ENCODE results near the gene RUNX1. TPM values are rescaled to one million over a fixed set of nuclear protein-coding genes. Genes with fewer than 3 reads are reported as not detected.

Gene RUNX1
- polyA plus RNA-seq, 1 of the 3 experiments (the other 2 are of a cell fraction) = 17.1 TPM

- no peak for TF ChIP-seq CTCF (IDR thresholded peaks at IDR 0.05)
- no peak for TF ChIP-seq REST (IDR thresholded peaks at IDR 0.05; ENCODE audit: low read depth, low read length)
- no peak for TF ChIP-seq SMC3 (IDR thresholded peaks at IDR 0.05; ENCODE audit: low read depth, low read length)
- no peak for TF ChIP-seq ELF1 (IDR thresholded peaks at IDR 0.05)
- TF ChIP-seq NFIC (IDR thresholded peaks at IDR 0.05; ENCODE audit: borderline replicate concordance) = no peak
- no peak for TF ChIP-seq POLR2AphosphoS5 (IDR thresholded peaks at IDR 0.05; ENCODE audit: low read depth, low read length)
- no peak for TF ChIP-seq MAX (IDR thresholded peaks at IDR 0.05; ENCODE audit: low read depth)
- no peak for TF ChIP-seq JUND (IDR thresholded peaks at IDR 0.05)
These were observed 258.3 kb downstream of the RUNX1 start (continued) for GRCh38 chr21:34790834-34791233.

GRCh38 chr21:34790341-34790740 lies 258.8 kb downstream of the RUNX1 start:
- H3F3A ChIP-seq (replicated peaks; ENCODE audit: insufficient read depth) = peaks cover 10% of the 10 kb centered on the region
- 97% methylated on average over 6 of the region's 6 CpGs for WGBS (ENCODE audit: low lambda C conversion rate)
- H3K9me2 ChIP-seq = no peaks in the 10 kb centered on the region
- CTCF ChIA-PET = interaction anchor here (1.0 kb wide), 1 partner anchor 428 kb away, joined by 3 read pairs; no protein-coding TSS in a partner anchor
- no peaks in the 10 kb centered on the region for H4K20me1 ChIP-seq (ENCODE audit: insufficient read depth)
- H3K27ac ChIP-seq (ENCODE audit: low read depth in 2 of 2, low read length in 1 of 2) = no peak overlapping the region
- H3K4me1 ChIP-seq (ENCODE audit: control insufficient read depth in 1 of 2, insufficient read depth in 2 of 2, low read depth in 1 of 2, low read length in 1 of 2) = peaks cover 0 to 5% of the 10 kb centered on the region in 2 experiments; a peak in 1 of 4 replicates
- H3K4me2 ChIP-seq = no peak overlapping the region
- no peaks in the 10 kb centered on the region for H3K79me2 ChIP-seq (ENCODE audit: insufficient read depth)
- POLR2A ChIA-PET = no interaction called here
- H3K9me3 ChIP-seq = no peaks in the 10 kb centered on the region
- H3K9ac ChIP-seq = no peak overlapping the region
- no peak overlapping the region for H3K4me3 ChIP-seq (ENCODE audit: low read depth in 2 of 2, low read length in 1 of 2)
- no peak for DNase-seq
- H3K36me3 ChIP-seq (replicated peaks in 1 of 2; ENCODE audit: control insufficient read depth in 1 of 2, insufficient read depth in 2 of 2, low read length in 1 of 2) = peaks cover 30 to 33% of the 10 kb centered on the region in 2 experiments
- no peaks in the 10 kb centered on the region for H3K27me3 ChIP-seq (ENCODE audit: insufficient read depth)
- H2AFZ ChIP-seq (ENCODE audit: low read depth) = no peak overlapping the region
- TF ChIP-seq EZH2phosphoT487 (IDR thresholded peaks at IDR 0.05; ENCODE audit: borderline replicate concordance, low read depth) (no peak), TAF1 (IDR thresholded peaks at IDR 0.05; ENCODE audit: borderline replicate concordance, low read depth, low read length) (no peak), ZBTB33 (IDR thresholded peaks at IDR 0.05; ENCODE audit: borderline replicate concordance, low read depth) (no peak), TCF12 (IDR thresholded peaks at IDR 0.05) (no peak), RCOR1 (IDR thresholded peaks at IDR 0.05; ENCODE audit: low read length) (no peak), TEAD4 (IDR thresholded peaks at IDR 0.05; ENCODE audit: borderline replicate concordance, insufficient read depth) (no peak), IRF3 (IDR thresholded peaks at IDR 0.05; ENCODE audit: low read depth, low read length) (no peak), RAD21 (IDR thresholded peaks at IDR 0.05; ENCODE audit: low read length) (no peak), MXI1 (IDR thresholded peaks at IDR 0.05; ENCODE audit: low read depth, low read length) (no peak), EP300 (IDR thresholded peaks at IDR 0.05; ENCODE audit: borderline replicate concordance in 1 of 2, low read depth in 1 of 2, low read length in 1 of 2) (no peak), FOSL2 (IDR thresholded peaks at IDR 0.05; ENCODE audit: borderline replicate concordance, low read depth) (no peak), YY1 (IDR thresholded peaks at IDR 0.05; ENCODE audit: low read depth) (no peak), NRF1 (IDR thresholded peaks at IDR 0.05; ENCODE audit: low read depth, low read length) (no peak), CHD2 (IDR thresholded peaks at IDR 0.05; ENCODE audit: low read length, partially characterized antibody) (no peak), POLR2AphosphoS5 (IDR thresholded peaks at IDR 0.05; ENCODE audit: low read depth, low read length) (no peak), PBX3 (IDR thresholded peaks at IDR 0.05) (no peak), GATA2 (CRISPR knock-in tag; IDR thresholded peaks at IDR 0.05) (no peak)
